Body of pancreas (tissue), 4 donors: Measurements from ENCODE around the gene ACTA2.

Source experiments
- CTCF ChIP-seq, 7 experiments: fragments of 450-650 bp in 4 of 7; fragments of 200-600 bp in 3 of 7; sonication (generic) in 3 of 7; IDR thresholded peaks; one replicate each; pipeline ENCODE4 v1.5.1; 2016 to 2019; ENCODE audit warnings: antibody characterized with exemption in 7 of 7
- POLR2A ChIP-seq, 3 donors: fragments of 450-650 bp; IDR thresholded peaks; one replicate each; pipeline ENCODE4 v1.6.1; 2016; ENCODE audit warnings: antibody characterized with exemption in 3 of 3, mild to moderate bottlenecking in 2 of 3

- no peak for TF ChIP-seq CTCF (IDR thresholded peaks at IDR 0.05)
- no peak for TF ChIP-seq POLR2A (IDR thresholded peaks at IDR 0.05)
Observed at GRCh38 chr10:88981435-88981834, 28.9 kb upstream of the ACTA2 start.
